ENCODE data around the gene RNASEH2B. TPM values are rescaled to one million over a fixed set of nuclear protein-coding genes. Genes with fewer than 3 reads are reported as not detected.
A peak's percentile ranks its signal among the peaks of the same experiment; 100 is the strongest.

RNASEH2B gene
- total and polyA plus RNA-seq, 9 of the 15 experiments (the other 6 are each of a cell fraction or from before 2014, with no cell fraction given) = 26.3 to 109 (median 62.5) TPM

GRCh38 chr13:50911937-50912795, 2.6 kb downstream of the RNASEH2B start (continued):
- 0 out of 2 replicates have a peak, but pooled peaks have one; percentile 36 for TF ChIP-seq SOX6 (IDR thresholded peaks at IDR 0.05)
- TF ChIP-seq CTCF (IDR thresholded peaks at IDR 0.05 in 2 of 3, conservative IDR thresholded peaks at IDR 0.05 in 1 of 3; ENCODE audit: insufficient read depth in 2 of 3, low read depth in 1 of 3, low read length in 3 of 3) = peak; percentile 67 to 80 (median 78)
- TF ChIP-seq OTX1 (CRISPR knock-in tag; IDR thresholded peaks at IDR 0.05) = no peak
- TF ChIP-seq SNRNP70 (optimal IDR thresholded peaks at IDR 0.05; ENCODE audit: low read depth, low read length) = no peak
- TF ChIP-seq, protein P1, sequence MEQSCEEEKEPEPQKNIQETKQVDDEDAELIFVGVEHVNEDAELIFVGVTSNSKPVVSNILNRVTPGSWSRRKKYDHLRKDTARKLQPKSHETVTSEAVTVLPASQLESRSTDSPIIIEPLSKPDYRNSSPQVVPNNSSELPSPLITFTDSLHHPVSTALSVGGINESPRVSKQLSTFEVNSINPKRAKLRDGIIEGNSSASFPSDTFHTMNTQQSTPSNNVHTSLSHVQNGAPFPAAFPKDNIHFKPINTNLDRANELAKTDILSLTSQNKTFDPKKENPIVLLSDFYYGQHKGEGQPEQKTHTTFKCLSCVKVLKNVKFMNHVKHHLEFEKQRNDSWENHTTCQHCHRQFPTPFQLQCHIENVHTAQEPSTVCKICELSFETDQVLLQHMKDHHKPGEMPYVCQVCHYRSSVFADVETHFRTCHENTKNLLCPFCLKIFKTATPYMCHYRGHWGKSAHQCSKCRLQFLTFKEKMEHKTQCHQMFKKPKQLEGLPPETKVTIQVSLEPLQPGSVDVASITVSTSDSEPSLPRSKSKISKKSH (CRISPR knock-in tag; IDR thresholded peaks at IDR 0.05) = no peak
- TF ChIP-seq ARNT (IDR thresholded peaks at IDR 0.05) = 0 out of 4 replicates have a peak, but pooled peaks of 1 of the 2 experiments have one; percentile 28
- no peak for TF ChIP-seq SIN3A (IDR thresholded peaks at IDR 0.05; ENCODE audit: borderline replicate concordance in 2 of 2, control insufficient read depth in 1 of 2, low read depth in 2 of 2, low read length in 2 of 2)
- TF ChIP-seq, protein P2, sequence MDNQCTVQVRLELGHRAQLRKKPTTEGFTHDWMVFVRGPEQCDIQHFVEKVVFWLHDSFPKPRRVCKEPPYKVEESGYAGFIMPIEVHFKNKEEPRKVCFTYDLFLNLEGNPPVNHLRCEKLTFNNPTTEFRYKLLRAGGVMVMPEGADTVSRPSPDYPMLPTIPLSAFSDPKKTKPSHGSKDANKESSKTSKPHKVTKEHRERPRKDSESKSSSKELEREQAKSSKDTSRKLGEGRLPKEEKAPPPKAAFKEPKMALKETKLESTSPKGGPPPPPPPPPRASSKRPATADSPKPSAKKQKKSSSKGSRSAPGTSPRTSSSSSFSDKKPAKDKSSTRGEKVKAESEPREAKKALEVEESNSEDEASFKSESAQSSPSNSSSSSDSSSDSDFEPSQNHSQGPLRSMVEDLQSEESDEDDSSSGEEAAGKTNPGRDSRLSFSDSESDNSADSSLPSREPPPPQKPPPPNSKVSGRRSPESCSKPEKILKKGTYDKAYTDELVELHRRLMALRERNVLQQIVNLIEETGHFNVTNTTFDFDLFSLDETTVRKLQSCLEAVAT (IDR thresholded peaks at IDR 0.05) = peak in 1 of 2 experiments; percentile 25; a peak in 1 of 4 replicates
- no peak for TF ChIP-seq SMAD2 (IDR thresholded peaks at IDR 0.05; ENCODE audit: low read depth, low read length)
- TF ChIP-seq, protein P3, sequence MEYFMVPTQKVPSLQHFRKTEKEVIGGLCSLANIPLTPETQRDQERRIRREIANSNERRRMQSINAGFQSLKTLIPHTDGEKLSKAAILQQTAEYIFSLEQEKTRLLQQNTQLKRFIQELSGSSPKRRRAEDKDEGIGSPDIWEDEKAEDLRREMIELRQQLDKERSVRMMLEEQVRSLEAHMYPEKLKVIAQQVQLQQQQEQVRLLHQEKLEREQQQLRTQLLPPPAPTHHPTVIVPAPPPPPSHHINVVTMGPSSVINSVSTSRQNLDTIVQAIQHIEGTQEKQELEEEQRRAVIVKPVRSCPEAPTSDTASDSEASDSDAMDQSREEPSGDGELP (CRISPR knock-in tag; IDR thresholded peaks at IDR 0.05; ENCODE audit: borderline replicate concordance) = peak; percentile 85
- TF ChIP-seq, protein P4, sequence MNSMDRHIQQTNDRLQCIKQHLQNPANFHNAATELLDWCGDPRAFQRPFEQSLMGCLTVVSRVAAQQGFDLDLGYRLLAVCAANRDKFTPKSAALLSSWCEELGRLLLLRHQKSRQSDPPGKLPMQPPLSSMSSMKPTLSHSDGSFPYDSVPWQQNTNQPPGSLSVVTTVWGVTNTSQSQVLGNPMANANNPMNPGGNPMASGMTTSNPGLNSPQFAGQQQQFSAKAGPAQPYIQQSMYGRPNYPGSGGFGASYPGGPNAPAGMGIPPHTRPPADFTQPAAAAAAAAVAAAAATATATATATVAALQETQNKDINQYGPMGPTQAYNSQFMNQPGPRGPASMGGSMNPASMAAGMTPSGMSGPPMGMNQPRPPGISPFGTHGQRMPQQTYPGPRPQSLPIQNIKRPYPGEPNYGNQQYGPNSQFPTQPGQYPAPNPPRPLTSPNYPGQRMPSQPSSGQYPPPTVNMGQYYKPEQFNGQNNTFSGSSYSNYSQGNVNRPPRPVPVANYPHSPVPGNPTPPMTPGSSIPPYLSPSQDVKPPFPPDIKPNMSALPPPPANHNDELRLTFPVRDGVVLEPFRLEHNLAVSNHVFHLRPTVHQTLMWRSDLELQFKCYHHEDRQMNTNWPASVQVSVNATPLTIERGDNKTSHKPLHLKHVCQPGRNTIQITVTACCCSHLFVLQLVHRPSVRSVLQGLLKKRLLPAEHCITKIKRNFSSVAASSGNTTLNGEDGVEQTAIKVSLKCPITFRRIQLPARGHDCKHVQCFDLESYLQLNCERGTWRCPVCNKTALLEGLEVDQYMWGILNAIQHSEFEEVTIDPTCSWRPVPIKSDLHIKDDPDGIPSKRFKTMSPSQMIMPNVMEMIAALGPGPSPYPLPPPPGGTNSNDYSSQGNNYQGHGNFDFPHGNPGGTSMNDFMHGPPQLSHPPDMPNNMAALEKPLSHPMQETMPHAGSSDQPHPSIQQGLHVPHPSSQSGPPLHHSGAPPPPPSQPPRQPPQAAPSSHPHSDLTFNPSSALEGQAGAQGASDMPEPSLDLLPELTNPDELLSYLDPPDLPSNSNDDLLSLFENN (IDR thresholded peaks at IDR 0.05; ENCODE audit: low read depth in 2 of 2, low read length in 2 of 2) = 0 out of 4 replicates have a peak, but pooled peaks of 1 of the 2 experiments have one; percentile 48
- peak; percentile 23 for TF ChIP-seq NEUROD1 (IDR thresholded peaks at IDR 0.05; ENCODE audit: borderline replicate concordance, low read depth, low read length, partially characterized antibody)
- no peak for TF ChIP-seq ZNF507 (tag; conservative IDR thresholded peaks at IDR 0.05)
- TF ChIP-seq CTBP1 (IDR thresholded peaks at IDR 0.05; ENCODE audit: borderline replicate concordance) = 0 out of 2 replicates have a peak, but pooled peaks have one; percentile 16

Measured in K562 (cell line).